GM19468 (cell line): ENCODE measurements around the gene LZTS3.
"Not testable (repeated sequence)": the region's sequence is repeated elsewhere in the genome, so short reads cannot be mapped to it uniquely, and the experiment has no call there.

Source experiments
- ATAC-seq: cut with Tn5 transposase; IDR thresholded peaks from one replicate; pipeline ENCODE4 v1.9.1; 2021; ENCODE audit warnings: mild to moderate bottlenecking, moderate library complexity, moderate number of reproducible peaks; ENCODE audit not compliant: unreplicated experiment; ENCODE audit errors: extremely low read depth

LZTS3 gene

GRCh38 chr20:3172933-3173609 is at the start of gene LZTS3:
TSS of gene LZTS3 (minus strand) at chr20:3173549. CDS start at chr20:3167163, 6,386 bp downstream.
- ATAC-seq: no peak

DNA sequence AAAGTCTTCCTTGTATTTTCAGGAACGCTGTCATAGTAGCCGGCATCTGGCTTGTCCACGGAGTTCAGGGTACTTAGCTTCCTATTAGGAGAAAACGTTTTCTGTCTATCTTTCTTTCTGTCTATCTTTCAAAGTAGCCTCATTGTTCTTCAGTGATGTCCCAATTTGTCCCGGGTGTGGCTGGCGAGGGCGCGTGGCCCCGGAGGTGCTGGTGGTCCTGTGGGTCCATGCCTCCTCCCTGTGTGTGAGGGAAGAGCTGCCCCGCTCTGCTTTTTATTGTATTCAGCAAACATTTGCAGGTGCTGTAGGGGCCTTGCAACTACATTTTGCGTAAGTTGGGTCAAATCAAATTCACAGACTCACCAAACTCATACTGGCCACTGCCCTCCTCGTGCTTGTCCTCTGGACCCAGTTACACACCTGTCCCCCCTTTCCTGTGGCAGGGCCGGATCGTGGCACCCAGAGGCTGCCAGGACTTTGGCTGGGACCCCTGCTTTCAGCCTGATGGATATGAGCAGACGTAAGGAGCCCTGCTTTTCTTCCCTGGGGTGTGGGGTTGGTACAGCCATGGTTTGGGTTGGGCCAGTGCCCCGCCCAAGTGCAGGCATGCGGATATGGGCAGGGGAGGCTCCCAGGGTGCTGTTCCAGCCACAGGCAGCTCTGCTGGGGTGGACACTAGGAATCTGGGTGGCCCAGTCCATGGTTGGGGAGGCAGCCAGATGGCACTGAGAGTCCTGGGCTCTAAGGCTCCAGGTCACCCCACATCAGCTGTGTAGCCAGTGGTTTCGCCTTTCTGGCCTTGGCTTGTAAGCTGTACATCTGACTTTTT is 48.3 kb upstream of the LZTS3 start:
- no peak for ATAC-seq

- ATAC-seq: no peak
Observed at GRCh38 chr20:3218307-3218988, 45.1 kb upstream of the LZTS3 start.

DNA sequence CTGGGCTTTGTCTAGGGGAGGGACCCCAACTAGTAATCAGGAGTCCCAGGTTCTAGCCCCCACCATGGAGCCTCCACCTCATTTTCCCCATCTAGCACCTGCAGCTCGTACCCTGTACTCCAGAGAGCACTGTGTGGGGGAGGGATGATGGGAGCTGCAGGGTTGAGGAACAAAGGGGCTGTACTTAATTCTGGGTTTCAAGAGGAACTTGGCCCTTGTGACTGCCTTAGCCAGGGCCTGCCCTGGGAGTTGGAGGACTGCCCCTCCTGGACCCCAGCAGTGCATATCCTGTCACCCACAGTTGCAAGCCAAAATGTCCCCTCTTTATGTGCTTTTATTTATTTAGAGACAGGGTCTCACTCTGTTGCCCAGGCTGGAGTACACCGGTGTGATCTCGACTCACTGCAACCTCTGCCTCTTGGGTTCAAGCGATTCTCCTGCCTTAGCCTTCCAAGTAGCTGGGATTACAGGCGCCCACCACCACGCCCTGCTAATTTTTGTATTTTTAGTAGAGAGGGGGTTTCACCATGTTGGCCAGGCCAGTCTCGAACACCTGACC is 42.1 kb upstream of the LZTS3 start:
- ATAC-seq: not testable (repeated sequence)

DNA sequence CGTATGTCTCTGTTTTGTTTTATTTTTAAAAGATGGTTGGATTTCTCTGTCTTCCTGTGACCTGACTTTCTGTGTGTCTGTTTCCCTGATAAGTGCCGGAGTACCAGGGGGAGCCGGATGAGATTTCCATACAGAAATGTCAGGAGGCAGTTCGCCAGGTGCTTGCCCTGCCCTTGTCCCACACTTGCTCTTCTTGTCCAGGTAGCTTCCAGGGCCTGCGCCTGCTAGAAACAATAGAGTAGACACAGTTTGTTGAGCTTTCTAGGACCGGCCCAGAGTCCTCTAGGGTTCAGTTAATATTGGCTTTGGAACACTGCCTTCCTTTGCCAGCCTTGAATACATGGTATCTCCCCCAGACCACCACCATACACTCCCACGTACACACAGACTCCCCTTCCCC is 39.9 kb upstream of the LZTS3 start:
- ATAC-seq: no peak

DNA sequence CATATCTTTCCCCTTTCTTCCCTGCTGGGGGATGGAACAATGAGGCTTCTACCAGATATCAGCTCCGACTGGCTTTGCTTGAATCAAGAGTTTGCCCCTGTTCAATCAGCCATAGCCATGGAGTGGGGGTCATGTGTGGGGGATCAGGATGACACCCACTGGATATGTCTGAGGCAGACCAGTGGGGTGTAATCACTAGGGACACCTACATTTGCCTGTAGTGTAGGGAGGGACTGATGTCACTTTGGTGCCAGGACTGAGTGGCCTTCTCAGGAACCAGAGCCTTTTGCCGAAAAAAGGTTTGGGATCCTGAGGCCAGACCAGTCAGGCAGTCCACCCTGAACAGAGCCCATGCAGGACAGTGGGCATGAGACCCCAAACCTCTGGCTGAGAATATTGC is 37.0 kb upstream of the LZTS3 start:
- no peak for ATAC-seq

GRCh38 chr20:3209946-3210317 is 36.6 kb upstream of the LZTS3 start:
- ATAC-seq: no peak

DNA sequence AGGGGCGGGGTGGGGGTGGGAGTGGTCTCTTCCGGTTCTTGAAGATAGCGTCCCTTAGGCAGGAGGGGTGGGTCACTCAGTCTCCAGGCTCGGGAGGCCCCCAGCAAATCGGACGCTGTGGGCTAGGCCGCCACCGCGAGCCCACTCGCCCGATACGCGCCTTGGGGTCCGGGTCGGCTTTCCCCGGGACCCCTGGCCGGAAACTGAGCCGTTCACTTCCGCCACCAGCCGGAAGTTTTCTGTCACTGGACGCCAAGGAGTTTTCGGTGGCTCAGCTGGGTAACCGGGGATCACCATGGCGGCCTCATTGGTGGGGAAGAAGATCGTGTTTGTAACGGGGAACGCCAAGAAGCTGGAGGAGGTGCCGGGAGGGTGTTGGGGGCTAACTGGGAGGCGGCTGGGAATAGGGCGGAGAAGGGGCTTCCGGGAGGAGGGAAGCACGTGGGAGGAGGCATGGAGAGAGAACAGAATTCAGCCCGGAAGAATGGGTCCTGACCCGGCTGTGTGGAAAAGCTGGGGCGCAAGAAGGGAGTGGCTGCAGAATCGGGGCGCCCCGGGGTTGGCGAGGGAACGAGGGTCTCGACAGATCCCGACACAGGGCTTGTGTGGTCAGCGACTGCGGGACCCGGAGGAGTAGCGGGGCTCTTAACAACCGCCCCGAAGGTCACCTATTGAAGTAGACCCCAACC is 36.1 kb upstream of the LZTS3 start, which contains the start of gene ITPA:
ITPA (plus strand) TSS at position 242 of the 689 bp plus-strand sequence; CDS start at position 296, 54 bp downstream.
- no peak for ATAC-seq

DNA sequence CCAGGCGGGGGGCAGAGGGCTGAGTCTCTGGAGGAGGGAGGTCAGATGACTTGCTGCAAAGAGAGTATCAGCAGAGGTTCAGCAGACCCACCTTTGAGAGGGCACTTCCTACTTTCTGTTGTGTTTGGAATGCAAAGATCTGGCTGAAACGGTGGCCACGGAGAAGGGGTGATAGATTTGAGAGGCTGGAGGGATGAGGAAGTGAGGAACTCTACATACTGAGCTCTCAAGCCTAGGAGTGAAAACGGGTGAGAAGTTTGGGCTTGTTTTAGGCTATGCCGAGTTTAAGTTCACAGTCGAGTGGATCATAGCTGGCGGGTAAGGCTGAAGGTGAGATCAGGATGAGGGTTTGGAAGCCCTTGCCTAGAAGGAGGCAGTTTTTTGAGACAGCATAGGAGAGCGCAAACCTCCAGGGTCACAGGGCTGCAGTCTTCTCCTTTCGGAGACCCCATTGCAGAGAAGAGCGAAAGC is 35.5 kb upstream of the LZTS3 start:
- ATAC-seq: no peak

- ATAC-seq: peak; percentile 61
Observed at GRCh38 chr20:3204124-3204794, 30.9 kb upstream of the LZTS3 start, which contains the start of gene DDRGK1. TSS of gene DDRGK1 (minus strand) at chr20:3204682. CDS start at chr20:3204627, 55 bp downstream.

DNA sequence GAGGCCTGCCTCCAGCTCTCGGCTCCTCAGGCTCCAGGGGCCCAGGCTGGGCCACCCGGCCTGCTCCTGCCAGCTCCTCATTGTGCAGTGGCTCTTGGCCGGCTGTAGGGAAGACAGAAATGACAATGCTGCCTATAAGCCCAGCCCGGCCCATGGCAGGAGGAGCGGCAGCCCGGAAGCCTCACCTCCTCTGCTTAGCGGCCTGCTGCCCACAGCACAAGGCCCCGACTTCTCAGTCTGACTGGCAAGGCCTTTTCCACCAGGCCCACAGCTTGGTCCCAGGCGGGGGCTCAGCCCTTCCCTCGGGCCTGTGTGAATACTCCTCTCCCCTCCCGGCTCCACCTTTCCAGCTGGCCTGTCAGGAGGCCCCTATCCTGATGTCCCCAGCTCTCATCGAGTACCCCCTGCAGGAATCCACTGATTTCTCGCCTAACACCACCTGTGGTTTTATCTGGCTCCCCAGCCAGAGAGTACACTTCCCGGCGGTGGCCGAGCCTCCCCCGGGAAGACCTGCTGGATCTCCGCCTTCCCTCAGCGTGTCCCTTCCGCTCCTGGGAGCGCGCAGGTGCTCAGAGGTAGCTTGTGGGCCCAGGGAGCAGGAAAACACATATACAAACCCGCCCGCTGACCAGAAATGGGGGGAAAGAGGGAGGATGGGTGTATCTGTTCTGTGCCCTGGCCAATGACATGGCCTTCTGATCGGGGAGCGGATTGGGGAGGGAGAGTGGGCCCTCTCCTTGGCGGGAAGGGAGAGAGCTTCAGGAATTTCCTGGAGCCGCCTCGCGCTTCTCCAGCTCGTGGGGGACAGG is 30.2 kb upstream of the LZTS3 start:
- ATAC-seq: no peak

DNA sequence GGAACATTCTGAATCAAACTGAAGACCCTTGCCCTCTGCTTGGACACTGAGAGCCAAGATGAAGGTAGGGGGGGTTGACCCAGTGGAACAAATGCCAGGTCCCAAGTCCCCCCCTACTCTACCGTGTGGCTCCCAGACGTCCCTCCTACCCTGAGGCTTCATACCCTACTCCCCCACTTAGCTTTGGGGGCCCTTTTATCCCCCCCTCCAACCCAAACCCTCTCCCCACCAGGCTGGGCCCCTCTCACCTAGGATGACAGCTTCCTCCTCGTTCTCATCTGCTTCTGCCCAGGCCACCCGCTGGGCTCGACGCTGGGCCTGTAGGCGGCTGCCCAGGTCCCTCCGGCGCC is 29.6 kb upstream of the LZTS3 start:
- ATAC-seq: no peak

- ATAC-seq: no peak
Observed at GRCh38 chr20:3199976-3200755, 26.8 kb upstream of the LZTS3 start.

DNA sequence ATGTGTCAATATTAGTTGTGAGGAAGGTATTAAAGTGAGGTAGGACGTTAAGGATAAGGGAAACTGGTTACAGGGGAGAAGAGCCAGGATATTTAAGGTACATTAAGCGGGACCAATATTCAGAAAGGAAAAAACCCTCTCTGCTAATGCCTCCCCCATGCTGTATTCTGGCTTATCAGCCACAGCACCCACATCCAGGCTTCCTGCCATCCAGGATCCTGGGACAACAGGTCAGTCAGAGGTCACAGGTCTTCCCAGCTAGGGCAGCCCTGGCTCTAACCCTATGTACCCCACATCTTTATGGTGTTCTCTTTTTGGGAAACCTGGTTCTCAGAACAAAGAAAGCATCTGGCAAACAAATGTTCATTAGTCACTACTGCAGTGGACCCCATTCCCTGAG is 25.9 kb upstream of the LZTS3 start:
- no peak for ATAC-seq

DNA sequence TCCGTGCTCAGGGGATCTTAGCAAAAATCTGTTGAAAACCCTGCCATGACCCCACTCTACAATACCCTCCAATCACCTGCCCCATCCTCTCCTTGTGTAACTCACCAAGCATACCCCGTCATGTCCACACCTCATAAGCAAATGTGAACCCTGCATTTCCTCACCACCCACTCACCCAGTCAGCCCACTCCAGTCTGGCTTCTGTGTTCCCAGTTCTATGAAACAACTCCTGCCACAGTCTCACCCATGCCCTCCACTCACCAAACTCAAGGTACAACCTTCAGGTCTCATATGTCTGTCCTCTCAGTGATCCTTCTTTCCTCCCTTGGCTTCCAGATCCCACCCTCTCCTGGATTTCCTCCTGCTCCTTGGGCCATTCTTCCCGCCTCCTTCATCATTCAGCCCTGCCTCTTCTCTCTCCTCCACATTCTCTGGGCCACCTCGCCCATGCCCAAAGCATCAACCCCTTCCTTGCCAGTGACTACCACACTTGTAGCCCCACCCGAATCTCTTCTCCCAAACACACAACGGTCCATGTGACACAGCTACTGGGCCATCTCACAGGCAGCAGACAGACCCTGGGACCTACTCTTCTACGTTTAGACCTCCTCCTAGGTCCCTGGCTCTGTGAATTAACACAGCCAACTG is 22.4 kb upstream of the LZTS3 start:
- no peak for ATAC-seq

- no peak for ATAC-seq
Observed at GRCh38 chr20:3194617-3195280, 21.4 kb upstream of the LZTS3 start.
